ENCODE results near the gene CLSTN1.

The CLSTN1 gene

DNA sequence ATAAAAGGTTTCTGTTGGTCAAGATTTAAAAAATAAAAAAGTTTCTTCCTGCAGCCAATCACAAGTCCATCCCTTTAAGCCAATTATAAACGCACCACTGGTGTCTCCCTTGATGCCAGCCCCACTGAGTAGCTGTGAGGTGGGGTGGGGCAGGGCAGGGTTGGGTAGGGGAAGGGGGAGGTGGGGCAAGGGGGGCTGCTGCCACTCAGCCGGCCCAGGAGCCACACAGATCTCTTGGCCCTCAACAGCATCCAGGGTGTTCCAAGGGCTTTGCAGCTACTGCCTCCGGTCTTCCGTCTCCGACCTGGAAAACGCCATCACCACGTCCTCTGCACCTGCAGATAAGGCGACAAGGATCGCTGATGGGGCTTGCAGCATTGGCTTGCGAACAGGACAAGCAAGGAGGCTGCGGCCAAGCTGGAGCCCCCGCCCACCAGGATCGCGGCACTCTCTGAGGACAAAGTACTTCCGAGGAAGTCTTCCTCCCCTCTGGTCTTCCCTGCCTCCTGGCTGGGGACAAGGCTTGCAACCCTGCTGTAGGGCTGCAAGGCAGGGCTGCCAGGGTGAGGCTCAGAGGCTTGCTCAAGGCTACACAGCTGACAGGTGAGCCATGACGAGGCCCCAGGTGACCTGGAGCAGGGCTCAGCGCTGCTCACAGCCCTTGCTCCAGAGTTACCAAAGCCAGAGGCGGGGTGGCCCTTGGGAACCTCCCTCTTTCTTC, 26.8 kb upstream of the CLSTN1 start:
- no peak for DNase-seq

- DNase-seq = no peak
Measured at GRCh38 chr1:9849691-9850441, 26.1 kb upstream of the CLSTN1 start.

DNA sequence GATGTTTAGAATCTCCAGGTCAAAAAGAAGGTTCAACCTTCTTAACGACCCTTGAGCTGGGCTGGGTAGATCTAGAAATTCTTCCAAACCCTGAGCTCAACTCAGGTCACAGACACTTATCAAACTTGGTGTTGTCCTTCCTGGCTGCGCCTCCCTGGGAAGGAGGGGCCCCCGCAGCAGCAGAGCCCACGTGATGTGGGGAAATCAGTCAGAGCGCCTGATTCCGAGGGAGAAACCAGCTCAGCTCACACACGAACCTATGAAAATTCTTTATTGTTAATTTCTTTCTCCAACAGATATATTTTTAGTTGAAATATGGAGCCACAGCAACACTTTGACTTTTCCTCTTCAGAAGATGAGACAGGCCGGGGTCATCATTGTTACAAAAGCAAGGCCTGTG, 24.3 kb upstream of the CLSTN1 start:
- DNase-seq = no peak

DNA sequence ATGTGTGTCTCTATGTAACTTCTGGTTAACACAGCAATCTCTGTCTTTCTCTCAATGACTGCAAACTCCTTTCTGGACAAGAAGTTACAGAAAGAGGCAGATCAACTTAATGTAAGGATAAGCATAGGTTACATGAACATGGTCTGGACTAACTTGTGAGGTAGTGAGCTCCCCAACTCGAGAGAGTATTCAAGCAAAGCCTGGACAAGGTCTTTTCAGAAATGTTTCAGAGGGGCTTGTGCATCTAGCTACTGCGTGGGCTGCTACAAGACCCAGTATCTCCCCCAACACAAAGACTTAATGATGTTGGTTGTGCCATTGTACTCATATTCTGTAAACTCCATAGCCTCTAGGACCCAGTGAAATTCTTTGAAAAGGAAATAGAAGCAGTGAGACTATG, 23.5 kb upstream of the CLSTN1 start:
- no peak for DNase-seq

- no peak for DNase-seq
Measured at GRCh38 chr1:9846611-9847171, 22.9 kb upstream of the CLSTN1 start.

GRCh38 chr1:9845914-9846313, 22.1 kb upstream of the CLSTN1 start:
- DNase-seq = no peak

GRCh38 chr1:9844756-9845155, 21.0 kb upstream of the CLSTN1 start:
- DNase-seq = no peak

DNA sequence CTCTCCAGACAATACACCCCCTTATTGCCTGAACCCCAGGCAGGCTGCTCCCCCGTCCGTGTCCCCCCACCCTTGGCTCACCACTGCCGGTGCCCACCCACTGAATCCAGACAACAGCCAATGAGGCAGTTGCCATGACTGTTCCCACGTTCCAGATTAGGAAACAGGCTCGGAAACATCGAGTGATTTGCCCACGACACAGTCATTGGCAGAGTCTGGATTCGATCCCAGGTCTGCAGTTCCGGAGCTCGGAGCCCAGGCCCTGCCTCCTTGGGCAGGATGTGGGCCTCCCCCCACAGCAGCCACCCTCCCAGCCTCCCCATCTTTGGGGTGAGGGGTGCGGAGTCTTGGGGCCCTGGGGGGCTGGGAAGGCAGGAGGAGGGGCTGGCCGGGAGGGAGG, 20.3 kb upstream of the CLSTN1 start:
- DNase-seq = no peak

GRCh38 chr1:9843576-9843945, 19.8 kb upstream of the CLSTN1 start:
- DNase-seq = no peak

- no peak for DNase-seq
Measured at GRCh38 chr1:9842781-9843575, 19.2 kb upstream of the CLSTN1 start.

DNA sequence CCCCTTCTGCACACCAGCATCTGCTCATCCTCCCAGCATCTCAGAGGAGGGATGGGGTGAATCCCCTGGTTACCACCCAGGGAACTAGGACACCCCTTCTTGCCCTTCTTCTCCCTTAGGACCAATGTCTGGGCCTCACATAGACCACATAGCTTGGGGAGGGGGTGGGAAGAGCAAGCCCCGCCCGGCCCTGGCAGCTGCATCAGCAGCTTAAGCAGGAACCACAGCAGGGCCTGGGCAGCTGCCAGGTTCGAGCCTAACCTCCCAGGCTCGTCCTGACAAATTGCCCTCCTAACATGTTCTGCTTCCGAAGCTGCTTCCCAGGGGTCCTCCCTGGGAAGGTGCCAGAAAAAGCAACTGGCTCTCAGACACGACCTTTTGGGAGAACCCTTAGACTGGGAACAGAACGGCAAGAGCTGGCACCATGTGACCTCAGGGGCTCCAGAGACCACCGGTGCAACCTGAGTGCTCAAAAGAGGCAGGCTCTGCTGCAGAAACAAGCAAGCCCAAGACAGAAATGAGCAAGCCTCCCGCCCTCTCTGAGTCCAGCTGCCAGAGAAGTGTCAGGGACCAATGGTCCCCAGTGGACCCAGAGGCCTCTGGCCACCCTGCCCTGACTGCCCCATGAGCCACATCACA, 18.4 kb upstream of the CLSTN1 start:
- DNase-seq = no peak

GRCh38 chr1:9841460-9841859, 17.7 kb upstream of the CLSTN1 start:
- DNase-seq = no peak

DNA sequence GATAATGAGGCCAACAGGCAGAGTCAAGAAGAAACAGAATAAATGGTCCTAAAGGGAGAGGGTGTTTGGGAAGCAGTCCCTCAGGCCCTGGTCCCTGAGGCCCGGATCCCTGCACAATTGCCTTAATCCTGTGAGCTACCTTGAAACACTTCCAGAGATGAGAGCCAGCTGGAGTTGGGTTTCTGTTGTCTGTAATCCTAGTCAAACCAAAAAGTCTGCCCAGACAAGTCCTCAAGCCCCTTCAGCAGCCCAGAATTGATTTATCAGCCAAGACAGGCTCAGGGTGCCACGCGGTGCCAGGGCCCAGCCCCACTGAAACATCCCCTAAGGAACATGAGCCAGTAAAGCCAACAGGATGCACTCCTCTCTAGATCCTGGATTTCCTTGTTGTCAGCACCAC, 16.4 kb upstream of the CLSTN1 start:
- DNase-seq = no peak

DNA sequence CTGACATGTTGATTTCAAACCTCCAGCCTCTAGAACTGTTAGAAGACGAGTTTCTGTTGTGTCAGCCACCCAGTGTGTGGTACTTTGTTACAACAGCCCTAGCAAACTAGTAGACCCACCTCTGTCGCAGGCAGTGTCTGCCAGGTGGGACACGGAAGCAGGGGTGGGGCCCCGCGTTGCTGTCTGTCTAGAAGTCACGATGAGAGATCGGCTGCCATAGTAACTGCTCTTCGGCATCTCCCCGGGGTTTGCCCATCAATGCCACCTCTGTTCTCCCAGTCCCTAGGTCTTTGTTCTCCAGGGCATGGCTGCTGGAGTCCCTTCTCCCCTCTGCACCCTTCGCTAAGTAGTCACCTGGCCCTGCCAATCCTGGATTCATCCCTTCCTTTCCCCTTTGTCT, 15.2 kb upstream of the CLSTN1 start:
- DNase-seq = no peak

DNA sequence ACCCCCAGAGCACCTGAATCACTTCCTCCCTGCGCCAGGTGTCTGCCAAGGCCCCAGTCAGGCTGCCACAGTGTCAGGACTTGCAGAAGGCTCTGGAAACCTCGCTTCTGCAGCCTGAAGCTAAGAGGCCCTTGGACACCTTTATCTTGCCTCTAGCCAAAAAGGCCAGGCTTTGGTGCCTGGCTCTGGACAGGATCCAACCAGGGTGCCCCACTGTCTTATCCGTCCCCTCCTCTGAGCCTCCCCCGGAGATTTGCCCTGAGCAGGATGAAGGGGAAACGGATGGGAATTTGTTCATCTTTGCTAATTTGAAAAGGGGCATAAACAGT, 12.8 kb upstream of the CLSTN1 start:
- DNase-seq = no peak

DNA sequence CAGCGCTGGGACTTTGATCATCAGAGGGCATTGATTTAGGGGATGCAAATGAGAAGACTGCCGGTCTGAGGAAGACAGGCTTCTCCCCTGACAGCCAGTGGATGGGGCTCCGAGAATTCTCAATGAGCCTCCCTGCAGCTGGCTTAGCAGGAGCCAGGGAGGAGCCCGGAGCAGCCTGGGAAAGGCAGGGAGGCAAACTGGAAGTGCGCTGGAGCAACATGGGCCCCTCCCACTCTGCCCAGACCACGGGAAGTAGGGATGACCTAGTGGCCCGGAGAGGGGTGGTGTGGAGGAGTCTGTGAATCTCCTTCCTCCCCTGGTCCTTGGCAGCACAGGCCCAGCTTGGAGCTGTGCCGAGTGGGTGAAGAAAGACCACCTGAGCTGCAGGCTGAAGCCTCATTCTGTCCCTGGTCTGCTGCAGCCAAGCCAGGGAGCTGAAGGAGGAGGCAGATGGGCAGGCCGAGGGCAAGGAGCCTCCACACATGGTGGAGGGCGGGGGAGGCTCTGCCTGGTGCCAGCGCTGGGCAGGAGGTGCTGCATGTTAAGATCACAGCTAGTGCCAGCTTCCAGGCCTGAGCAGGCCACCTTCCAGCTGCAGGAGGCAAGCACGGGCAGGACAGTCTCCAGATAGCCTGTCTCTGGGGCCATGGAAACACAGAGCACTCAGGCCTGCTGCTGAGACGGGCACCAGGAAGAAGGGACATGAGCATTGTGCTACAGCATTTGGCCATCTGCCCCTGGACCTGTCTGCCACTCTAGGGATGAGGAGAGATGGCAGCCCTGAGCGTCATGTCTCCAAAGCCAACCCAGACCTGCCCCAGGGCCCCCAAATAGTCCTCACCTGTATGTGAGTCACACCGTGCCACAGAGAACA, 12.2 kb upstream of the CLSTN1 start:
- no peak for DNase-seq

- DNase-seq = no peak
Measured at GRCh38 chr1:9835404-9835757, 11.6 kb upstream of the CLSTN1 start.

GRCh38 chr1:9833632-9834031, 9.9 kb upstream of the CLSTN1 start:
- no peak for DNase-seq

- no peak for DNase-seq
Measured at GRCh38 chr1:9827558-9828185, 3.9 kb upstream of the CLSTN1 start.

GRCh38 chr1:9826616-9827015, 2.9 kb upstream of the CLSTN1 start:
- no peak for DNase-seq

- no peak for DNase-seq
Measured at GRCh38 chr1:9826087-9826486, 2.3 kb upstream of the CLSTN1 start.
